Sigmoid colon (tissue), 7 donors: ENCODE data around the gene TBC1D8B. TPM values are rescaled to one million over a fixed set of nuclear protein-coding genes. Genes with fewer than 3 reads are reported as not detected.

Source experiments
- DNase-seq: peaks from one replicate; pipeline ENCODE4 v3.0.0-alpha.2; 2019
- H3K27ac ChIP-seq, 4 donors: fragments of 200-600 bp; sonication (generic); one replicate each; pipeline ENCODE4 v1.5.1; 2016 to 2019; ENCODE audit warnings: mild to moderate bottlenecking in 1 of 4
- H3K27me3 ChIP-seq, 3 donors: fragments of 200-600 bp; sonication (generic); one replicate each; pipeline ENCODE4 v1.5.1; 2019; ENCODE audit warnings: mild to moderate bottlenecking in 1 of 3
- H3K36me3 ChIP-seq, 4 donors: fragments of 200-600 bp; sonication (generic); one replicate each; pipeline ENCODE4 v1.5.1; 2016 to 2019
- H3K4me1 ChIP-seq, 4 donors: fragments of 200-600 bp; sonication (generic); one replicate each; pipeline ENCODE4 v1.5.1; 2017 to 2019
- H3K4me3 ChIP-seq, 4 donors: fragments of 200-600 bp; sonication (generic); one replicate each; pipeline ENCODE4 v1.5.1; 2017 to 2019; ENCODE audit warnings: mild to moderate bottlenecking in 2 of 4, moderate library complexity in 1 of 4
- H3K9me3 ChIP-seq, 4 donors: fragments of 200-600 bp in 3 of 4; sonication (generic) in 3 of 4; one replicate each; pipeline versions ENCODE4 v1.5.1 to v1.6.1; 2013 to 2019
- CTCF ChIP-seq, 4 experiments: fragments of 450-650 bp in 3 of 4; fragments of 200-600 bp in 1 of 4; IDR thresholded peaks; one replicate each; pipeline ENCODE4 v1.5.1; 2016 to 2019; ENCODE audit warnings: antibody characterized with exemption in 4 of 4, mild to moderate bottlenecking in 3 of 4, moderate library complexity in 2 of 4
- EP300 ChIP-seq, 4 donors: sonication (generic); formaldehyde crosslinking; IDR thresholded peaks; one replicate each; pipeline ENCODE4 v1.6.1; 2017; ENCODE audit warnings: antibody characterized with exemption in 4 of 4
- POLR2A ChIP-seq, 2 donors: fragments of 450-650 bp; IDR thresholded peaks; one replicate each; pipeline ENCODE4 v1.6.1; 2016; ENCODE audit warnings: antibody characterized with exemption in 2 of 2, mild to moderate bottlenecking in 2 of 2, moderate library complexity in 2 of 2
- POLR2AphosphoS5 ChIP-seq, 4 donors: sonication (generic); formaldehyde crosslinking; IDR thresholded peaks; one replicate each; pipeline ENCODE4 v1.6.1; 2017; ENCODE audit warnings: antibody characterized with exemption in 4 of 4
- WGBS, 2 donors: extraction: QIAGEN DNeasy Blood & Tissue Kit; methylation state at CpG; one replicate each; pipeline ENCODE4 v1.1.7; 2013; 5-methylcytosine and 5-hydroxymethylcytosine counted together
- intact Hi-C: fragments of 100-400 bp; cut with DNase I; formaldehyde crosslinking; loops from one replicate; pipeline ENCODE4 v1.15.1; 2023
- polyA plus RNA-seq, 3 donors: library from polyadenylated mRNA; stranded (reverse); fragments of 200-250 nt; gene quantifications; one replicate each; pipeline ENCODE4 v1.2.3, GENCODE V29; 2013
- total RNA-seq, 4 donors: library from RNA; depleted of rRNA; stranded (reverse); fragments of >200 nt; gene quantifications; one replicate each; pipeline ENCODE4 v1.1.0, GENCODE V29; 2016
- donor health status: healthy with polysubstance abuse.
- donor health status: Bipolar disorder and iron deficiency.
- donor health status: healthy.

The TBC1D8B gene
- total and polyA plus RNA-seq, 7 donors: 3.3 to 9.4 (median 5.3) TPM

DNA sequence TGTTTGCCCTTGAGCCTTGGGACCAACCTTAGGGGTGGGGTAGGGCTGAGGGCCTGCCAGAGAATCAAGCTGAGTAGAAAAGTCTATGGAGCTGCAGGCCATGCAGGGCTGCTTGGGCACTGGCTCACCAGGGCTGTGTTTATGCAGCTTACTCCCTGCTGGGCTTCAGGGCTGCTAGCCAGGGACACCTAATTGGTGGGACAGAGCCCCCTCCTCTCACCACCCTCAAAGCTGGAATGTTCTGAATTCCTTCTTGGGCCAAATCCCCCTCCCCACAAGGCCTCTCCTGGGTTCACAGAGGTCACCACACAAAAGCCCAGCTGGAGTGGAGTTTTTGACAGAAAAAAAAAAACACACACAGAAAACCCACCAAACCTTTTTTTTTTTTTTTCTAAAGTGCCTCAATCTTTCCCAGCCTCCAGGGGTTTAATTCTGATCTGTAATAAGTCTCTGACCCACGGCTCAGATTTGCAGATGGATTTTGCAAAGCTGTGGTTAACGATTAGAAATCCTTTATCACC lies 117.5 kb downstream of the TBC1D8B start, which contains the start of gene CLDN2:
Gene CLDN2 (plus strand): TSS at position 471 of the 521 bp plus-strand sequence. CDS start 7,827 bp downstream, outside the sequence.
- TF ChIP-seq EP300 (IDR thresholded peaks at IDR 0.05): no peak
- TF ChIP-seq POLR2A (IDR thresholded peaks at IDR 0.05): no peak
- TF ChIP-seq POLR2AphosphoS5 (IDR thresholded peaks at IDR 0.05): no peak
- TF ChIP-seq CTCF (IDR thresholded peaks at IDR 0.05): no peak
- no peak within 1 kb of the TSS for H3K4me3 ChIP-seq
- no peaks in the 10 kb centered on the region for H3K27me3 ChIP-seq
- H3K27ac ChIP-seq: no peak within 1 kb of the TSS
- intact Hi-C loops: no loop called here
- 50 to 79% methylated on average over 2 of the region's 2 CpGs for WGBS, 2 donors
- no peaks in the 10 kb centered on the region for H3K9me3 ChIP-seq
- no peaks in the 10 kb centered on the region for H3K36me3 ChIP-seq
- H3K4me1 ChIP-seq: no peaks in the 10 kb centered on the region
- no peak for DNase-seq

DNA sequence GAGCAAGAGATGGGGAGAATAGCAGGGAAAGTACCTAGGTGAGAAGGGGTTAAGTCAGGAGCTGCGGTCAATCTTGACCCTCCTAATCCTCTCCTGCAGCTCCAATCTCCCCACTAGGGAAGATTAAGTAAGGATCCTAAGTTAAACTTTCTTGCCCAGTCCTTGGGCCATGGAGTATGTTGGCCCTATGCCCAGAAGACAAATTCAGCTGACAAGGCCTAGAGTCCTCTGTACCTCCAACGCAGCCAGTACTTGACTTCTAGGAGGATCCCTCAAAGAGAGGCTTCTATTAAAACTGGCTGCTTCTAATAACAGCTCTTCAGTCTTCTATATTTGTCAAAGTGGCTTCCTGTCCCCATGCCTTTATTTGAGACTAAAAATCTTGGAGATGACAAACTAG lies 119.2 kb downstream of the TBC1D8B start:
- intact Hi-C loops: no loop called here
- Histone ChIP-seq H3K27me3 (no peaks in the 10 kb centered on the region), H3K36me3 (no peaks in the 10 kb centered on the region), H3K27ac (no peak overlapping the region), H3K4me3 (no peak overlapping the region), H3K4me1 (no peaks in the 10 kb centered on the region), H3K9me3 (no peaks in the 10 kb centered on the region)
- WGBS, 2 donors: 74 to 78% methylated on average over 2 of the region's 2 CpGs
- no peak for TF ChIP-seq EP300 (IDR thresholded peaks at IDR 0.05)
- no peak for TF ChIP-seq CTCF (IDR thresholded peaks at IDR 0.05)
- no peak for TF ChIP-seq POLR2A (IDR thresholded peaks at IDR 0.05)
- no peak for TF ChIP-seq POLR2AphosphoS5 (IDR thresholded peaks at IDR 0.05)
- DNase-seq: no peak

Other genes with a start within 250 kb of the TBC1D8B start
- gene RADX, start 190.7 kb upstream of the TBC1D8B start, total RNA-seq: 1 to 10 TPM; 1.1 to 7.3 (median 3.4) TPM
- gene RADX, start 190.7 kb upstream of the TBC1D8B start, polyA plus RNA-seq: under 1 TPM; 0.60 to 0.92 (median 0.92) TPM
- under 1 TPM in 1 of 4 donors, not detected in 3; 0.36 TPM for gene RNF128, start 76.0 kb upstream of the TBC1D8B start, total RNA-seq
- 10 to 100 TPM in 1 of 3 donors, 1 to 10 TPM in 2; 4.4 to 10.5 (median 4.8) TPM for gene RNF128, start 76.0 kb upstream of the TBC1D8B start, polyA plus RNA-seq
- gene RIPPLY1, start 100.7 kb downstream of the TBC1D8B start, total RNA-seq: not detected
- gene RIPPLY1, start 100.7 kb downstream of the TBC1D8B start, polyA plus RNA-seq: under 1 TPM in 1 of 3 donors, not detected in 2; 0.09 TPM
- gene CLDN2, start 117.7 kb downstream of the TBC1D8B start, total RNA-seq: not detected
- gene CLDN2, start 117.7 kb downstream of the TBC1D8B start, polyA plus RNA-seq: 1 to 10 TPM in 1 of 3 donors, under 1 TPM in 1, not detected in 1; 0.60 to 3.6 TPM
- 10 to 100 TPM in 3 of 4 donors, 1 to 10 TPM in 1; 9.3 to 13.0 (median 11.5) TPM for gene MORC4, start 197.5 kb downstream of the TBC1D8B start, total RNA-seq
- 1 to 10 TPM; 5.8 to 7.2 (median 6.0) TPM for gene MORC4, start 197.5 kb downstream of the TBC1D8B start, polyA plus RNA-seq